NK-92 (cell line): ENCODE measurements around the gene SAXO2.
"Not testable (repeated sequence)": the region's sequence is repeated elsewhere in the genome, so short reads cannot be mapped to it uniquely, and the experiment has no call there.

Source experiments
- DNase-seq: peaks from one replicate; lab custom pipeline; 2025; ENCODE audit not compliant: unreplicated experiment; lab: John Stamatoyannopoulos, UW

Gene SAXO2

DNA sequence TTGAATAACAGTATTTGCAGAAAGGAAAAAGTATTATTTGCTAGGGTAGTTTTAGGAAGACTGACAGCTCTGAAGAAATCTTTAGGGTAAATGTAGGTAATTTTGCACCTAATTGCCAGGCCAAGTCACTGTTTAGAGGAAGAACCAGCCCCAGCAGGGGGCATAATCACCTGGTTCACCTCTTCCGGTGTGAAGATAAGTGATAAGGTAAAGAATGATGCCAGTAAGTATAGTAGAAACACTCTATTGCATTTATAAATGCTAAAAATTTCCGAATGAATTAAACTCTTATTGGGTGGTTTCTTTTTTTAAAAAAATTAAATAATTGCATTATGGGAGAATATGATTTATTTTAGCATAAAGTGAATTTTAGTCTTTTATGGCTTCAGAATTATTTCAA is 21.8 kb downstream of the SAXO2 start:
- not testable (repeated sequence) for DNase-seq

DNA sequence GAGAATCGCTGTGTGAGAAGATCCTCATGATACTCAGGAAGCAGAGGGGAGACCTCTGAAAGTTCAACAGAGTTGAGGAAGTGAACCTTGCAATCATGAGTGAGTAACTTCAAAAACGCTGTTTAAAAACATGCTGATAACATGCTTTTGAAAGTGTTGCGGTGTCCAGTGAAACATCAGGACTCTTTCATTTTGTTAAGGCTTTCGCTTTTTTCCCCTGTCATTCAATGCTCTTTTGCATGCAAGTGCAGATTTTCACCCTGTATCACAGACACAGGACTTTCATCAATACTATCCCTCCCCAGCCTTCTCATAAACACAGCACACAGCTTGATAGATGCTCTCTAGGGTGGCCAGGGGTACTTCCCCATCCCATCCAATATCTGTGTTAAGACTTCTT is 23.9 kb downstream of the SAXO2 start:
- not testable (repeated sequence) for DNase-seq

DNA sequence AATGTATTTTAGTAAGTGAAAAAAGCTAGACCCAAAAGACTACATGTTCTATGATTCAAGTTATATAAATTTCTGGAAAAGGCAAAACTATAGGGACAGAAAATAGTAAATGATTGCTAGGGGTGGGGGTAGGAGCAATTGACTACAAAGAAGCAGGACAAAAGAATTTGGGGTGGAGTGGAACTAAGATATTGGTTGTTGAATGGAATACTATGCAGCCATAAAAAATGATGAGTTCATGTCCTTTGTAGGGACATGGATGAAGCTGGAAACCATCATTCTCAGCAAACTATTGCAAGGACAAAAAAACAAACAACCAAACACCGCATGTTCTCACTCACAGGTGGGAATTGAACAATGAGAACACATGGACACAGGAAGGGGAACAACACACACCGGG is 25.6 kb downstream of the SAXO2 start:
- DNase-seq = not testable (repeated sequence)

DNA sequence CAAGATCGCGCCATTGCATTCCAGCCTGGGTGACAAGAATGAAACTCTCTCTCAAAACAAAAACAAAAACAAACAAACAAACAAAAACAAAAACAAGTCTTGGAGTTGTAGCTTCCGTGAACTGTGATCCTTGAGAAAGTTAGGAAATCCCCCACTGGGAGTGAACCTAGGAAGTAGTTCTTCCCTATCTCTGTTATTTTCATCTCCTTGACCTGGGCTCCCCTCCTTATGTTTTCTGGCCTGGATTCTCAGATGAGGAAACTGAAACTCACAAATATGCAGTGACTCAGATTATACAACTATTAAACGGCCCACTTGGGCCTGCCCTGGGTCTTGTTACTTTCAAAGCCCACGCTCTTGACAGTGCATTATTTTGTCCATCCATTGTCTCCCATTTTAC is 29.7 kb downstream of the SAXO2 start:
- no peak for DNase-seq

DNA sequence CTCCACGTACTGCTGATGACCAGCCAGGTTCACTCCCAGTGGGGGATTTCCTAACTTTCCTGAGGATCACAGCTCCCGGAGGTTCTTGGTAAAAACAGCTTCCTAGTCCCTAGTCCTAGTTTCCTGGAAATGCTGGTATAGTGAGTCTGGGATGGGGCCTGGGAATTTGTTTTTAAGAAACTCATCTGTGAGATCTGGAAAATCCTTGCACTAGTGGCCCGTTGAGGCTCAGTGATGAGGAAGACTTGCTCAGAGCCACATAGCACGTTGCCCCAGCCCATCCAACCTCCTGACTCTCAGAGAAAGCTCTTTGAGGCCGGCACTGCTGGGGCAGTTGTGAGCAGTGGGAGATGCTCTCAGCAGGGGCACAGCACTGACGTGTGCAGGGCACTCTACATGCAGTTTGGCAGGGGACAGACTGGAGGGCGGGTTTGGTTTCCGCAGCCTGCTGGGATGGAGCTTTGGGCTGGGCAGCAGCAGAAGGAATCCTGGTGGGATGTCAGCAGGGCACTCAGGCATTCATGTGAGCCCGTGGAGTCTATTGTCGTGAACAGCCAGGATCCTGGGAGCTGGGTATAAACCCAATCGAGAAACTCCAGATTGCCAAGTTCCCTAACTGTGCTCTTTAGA is 31.6 kb downstream of the SAXO2 start:
- no peak for DNase-seq

DNA sequence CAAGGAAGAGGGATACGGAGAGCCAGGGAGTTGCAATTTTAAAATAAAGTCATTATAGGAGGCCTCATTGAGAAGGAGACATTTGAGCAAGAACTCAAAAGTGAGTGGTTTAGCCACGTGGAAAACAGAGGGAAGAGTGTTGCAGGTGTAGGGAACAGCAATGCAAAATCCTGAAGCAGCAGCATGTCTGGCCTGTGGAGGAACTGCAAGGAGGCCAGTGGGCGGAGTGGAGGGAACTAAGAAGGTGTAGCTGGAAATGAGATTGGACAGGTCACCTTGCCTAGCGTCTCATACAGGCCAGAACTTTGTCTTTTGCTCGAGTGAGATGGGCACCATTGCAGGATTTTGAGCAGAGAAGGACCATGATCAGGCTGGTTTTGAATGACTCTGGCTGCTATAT is 34.9 kb downstream of the SAXO2 start:
- DNase-seq = no peak

DNA sequence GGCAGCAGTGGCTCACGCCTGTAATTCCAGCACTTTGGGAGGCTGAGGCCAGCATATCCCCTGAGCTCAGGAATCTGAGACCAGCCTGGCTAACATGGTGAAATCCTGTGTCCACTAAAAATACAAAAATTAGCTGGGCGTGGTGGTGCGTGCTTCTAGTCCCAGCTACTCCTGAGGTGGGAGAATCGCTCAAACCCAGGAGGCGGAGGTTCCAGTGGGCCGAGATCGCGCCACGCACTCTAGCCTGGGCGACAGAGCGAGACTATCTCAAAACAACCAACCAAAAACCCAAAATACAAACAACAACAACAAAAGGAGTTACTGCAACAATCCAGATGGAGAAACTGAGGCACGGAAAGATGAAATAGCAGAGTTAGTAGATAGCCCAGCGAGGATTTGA is 35.4 kb downstream of the SAXO2 start:
- DNase-seq = no peak

DNA sequence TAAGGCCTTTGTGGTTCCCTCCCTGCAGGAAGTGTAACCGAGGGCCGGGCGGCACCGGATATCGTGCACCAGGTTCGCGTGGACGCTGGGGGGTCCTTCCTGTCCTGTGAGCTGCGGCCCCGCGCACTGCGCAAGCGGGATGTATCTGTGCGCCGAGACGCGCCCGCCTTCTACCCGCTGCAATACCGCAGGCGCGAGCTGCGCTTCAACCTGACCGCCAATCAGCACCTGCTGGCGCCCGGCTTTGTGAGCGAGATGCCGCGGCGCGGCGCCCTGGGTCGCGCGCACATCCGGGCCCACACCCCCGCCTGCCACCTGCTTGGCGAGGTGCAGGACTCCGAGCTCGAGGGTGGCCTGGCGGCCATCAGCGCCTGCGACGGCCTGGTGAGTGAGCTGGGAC is 35.9 kb downstream of the SAXO2 start:
- DNase-seq = no peak

DNA sequence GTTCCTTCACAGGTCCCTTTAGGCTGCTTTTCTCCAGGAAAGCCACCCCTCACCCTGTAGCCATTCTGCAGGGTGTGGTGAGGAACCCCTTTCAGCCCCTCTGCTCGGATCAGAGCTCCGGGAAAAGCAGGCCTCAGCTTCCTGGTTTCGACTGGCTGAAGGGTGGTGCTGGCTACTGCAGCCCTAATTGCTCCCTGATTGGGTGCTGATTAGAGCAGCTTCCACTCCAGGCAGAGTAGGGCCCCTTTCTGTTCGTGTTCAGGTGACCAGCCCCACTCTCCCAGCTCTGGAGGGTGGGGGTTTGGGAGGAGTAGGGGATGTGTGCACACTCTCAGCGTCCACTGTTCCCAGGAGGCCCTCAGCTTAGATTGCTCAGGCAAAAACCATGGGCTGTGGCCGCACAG is 36.9 kb downstream of the SAXO2 start:
- not testable (repeated sequence) for DNase-seq

DNA sequence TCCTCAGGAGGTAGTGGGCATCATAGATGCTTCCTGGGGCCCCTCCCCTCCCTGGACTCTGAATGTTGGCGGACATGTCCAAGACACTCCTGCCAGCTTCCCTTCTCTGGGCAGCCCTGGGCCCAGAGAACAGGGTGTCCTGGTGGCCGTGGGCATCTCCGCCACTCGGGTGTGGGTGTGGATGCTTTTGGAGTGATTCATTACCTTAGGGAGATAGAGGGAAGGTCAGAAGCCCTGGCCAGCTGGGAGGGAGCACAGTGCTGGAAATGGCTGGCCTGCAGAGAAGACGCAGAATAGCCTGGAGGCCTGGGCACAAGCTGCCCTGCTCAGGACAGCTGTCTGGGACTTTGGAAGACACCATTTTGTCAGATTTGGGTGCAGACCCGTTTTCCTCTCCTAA is 37.7 kb downstream of the SAXO2 start:
- DNase-seq = not testable (repeated sequence)

DNA sequence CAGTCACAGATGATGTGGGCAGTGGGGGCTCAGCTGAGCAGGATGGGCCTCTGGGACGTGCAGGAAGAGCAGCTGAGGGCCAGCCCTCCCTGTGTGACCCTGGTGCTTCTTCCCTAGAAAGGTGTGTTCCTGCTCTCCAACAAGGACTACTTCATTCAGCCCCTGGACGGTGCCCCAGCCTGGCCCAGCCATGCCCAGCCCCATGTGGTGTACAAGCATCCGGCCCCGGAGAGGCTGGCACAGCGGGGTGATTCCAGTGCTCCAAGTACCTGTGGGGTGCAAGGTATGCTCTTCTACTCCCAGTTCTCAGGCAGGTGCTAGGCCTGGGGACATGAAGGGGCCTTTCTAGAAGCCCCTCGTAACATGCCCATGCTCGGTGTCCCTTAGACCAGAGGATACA is 38.3 kb downstream of the SAXO2 start:
- DNase-seq = no peak

DNA sequence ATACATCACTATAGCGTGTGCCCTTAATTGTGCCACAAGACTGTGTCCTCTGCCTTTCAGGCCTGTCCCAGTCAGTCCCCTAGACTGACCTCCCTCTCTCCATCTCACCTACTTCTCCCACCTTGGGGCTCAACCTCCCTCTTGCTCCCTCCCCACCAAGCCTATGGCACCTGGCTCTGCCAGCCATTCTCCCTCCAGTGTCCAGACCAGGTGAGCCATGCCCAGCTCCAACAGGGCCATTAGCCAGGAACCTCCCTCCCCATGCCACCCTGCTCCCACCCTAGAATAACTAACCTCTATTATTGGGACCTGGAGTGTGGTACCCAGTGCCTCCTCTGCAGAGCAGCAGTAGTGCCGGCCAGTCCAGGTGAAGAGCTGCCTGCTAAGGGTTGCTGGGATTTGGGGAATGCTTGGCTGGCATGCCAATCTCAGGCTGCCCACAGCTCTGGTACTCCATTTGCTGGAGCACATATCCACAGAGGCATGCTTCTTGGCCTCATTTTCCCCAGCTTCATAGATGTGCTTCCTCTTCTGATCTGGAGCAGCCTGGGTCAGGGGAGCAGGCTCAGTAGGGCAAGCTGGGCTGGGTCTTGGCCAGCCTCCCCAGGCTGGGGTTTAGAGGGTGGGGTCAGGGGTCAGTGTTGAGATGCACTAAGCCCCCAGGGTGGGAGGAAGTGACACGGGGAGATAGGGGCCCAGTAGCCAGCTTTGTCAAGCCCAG is 38.8 kb downstream of the SAXO2 start:
- no peak for DNase-seq

DNA sequence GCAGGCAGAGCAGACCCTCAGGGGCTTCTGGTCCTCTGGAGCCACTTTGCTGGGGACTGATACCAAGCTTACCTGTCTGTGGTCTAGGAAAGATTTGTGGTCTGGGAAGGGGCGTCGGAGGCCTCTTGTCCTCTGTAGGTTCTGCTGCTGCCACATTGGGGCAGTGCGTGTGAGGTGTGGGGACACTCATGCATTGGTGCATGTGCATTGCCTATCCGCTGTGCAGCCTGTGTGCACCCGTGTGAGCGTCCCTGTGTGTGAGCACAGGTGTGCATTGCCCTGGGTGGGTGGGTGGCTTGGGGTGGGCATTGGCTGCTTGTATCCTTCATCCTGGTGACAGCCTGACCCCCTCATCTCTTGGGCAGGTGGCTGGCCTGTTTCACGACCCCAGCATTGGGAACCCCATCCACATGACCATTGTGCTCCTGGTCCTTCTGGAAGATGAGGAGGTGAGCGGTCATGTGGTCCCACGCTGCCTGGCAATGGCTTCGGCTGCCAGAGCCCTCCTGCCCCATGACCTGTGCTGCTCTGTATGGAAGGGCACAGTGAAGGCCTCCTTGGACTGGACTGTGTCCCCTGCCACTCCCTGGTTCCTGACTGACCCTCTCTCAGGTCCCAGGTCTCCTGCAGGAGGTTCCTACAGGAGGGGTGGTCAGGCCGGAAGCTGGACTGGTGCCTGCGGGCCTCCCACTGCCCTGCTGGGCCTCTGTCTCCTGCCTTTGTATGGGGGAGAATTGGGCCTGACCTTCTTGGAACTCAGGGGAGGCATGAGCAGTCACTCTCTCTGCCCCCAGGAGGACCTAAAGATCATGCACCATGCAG is 41.5 kb downstream of the SAXO2 start:
- DNase-seq = no peak

DNA sequence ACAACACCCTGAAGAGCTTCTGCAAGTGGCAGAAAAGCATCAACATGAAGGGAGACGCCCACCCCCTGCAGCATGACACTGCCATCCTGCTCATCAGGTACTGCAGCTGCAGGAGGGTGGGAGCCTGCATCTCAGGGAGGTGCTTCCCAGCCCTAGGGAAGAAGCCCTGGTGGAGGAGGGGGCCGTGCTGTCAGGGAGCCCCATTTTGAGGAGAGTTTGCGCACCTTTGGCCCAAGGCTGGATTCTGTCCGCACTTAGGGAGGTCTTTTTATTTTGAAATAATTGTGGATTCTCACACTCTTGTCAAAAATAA is 42.1 kb downstream of the SAXO2 start:
- no peak for DNase-seq

DNA sequence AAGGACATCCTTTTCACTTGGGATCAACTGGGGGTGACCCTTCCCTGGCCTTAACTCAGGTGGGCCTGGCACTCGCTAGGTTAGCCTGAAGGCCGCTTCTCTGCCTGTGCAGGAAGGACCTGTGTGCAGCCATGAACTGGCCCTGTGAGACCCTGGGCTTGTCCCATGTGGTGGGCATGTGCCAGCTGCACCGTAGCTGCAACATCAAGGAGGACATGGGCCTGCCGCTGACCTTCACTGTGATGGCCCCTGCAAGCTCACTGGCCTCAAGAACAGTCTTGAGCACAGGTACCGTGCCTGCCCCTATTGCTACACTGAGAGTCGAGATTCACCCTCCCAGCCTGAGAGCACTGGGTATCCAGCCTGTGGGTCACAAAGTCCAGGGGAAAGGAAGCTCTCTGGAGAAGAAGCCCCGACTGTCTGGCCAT is 43.0 kb downstream of the SAXO2 start:
- no peak for DNase-seq

DNA sequence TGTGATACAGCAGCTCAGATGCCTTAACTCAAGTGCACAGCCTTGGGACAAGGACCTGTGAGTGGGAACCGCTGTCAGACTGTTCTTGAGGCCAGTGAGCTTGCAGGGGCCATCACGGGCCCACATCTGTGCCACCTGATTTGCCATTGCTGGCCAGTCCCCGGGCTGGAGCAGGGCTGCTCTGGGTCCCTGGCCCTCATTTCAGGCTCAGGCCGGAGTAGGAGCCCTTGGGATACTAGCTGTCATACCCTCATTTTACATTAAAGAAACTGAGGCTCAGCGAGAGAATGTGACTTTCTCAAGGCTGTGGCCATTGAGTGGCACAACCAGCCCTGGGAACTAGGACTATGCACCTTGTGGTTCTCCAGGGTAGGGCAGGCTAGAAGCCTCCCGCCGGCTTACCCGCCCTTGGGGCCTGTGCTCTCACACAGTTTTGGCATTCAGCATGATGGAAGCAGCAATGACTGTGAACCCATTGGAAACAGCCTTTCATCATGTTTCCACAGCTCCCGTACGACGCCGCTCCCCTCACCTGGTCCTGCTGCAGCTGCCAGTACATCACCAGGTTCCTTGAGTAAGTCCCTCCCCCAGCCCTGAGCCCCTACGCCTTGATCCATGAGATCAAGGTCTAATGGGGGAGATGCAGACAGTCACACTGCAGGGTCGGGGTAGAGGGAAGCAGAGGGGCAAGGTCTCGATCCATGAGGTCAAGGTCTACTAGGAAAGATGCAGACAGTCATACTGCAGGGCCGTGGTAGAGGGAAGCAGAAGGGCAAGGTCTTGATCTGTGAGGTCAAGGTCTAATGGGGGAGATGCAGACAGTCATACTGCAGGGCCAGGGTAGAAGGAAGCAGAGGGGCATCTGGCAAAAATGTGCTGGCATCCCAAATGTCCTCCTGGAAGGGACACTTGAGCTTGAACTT is 44.4 kb downstream of the SAXO2 start:
- no peak for DNase-seq

DNA sequence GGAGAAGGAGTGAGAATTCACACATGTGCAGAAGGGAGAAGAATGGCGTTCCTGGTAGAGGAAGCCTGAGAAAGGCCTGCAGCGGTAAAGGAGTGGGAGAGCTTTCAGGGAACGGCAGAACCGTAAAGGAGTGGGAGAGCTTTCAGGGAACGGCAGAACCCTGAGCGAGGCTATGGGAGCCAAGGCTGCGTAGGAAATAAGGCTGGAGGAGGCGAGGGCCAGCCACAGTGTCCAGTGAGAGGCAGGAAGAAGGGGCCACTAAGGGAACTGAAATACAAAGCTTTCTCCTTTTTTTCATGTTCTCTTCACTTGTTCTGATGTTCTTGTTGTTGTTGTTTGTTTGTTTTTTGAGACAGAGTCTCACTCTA is 45.1 kb downstream of the SAXO2 start:
- no peak for DNase-seq

DNA sequence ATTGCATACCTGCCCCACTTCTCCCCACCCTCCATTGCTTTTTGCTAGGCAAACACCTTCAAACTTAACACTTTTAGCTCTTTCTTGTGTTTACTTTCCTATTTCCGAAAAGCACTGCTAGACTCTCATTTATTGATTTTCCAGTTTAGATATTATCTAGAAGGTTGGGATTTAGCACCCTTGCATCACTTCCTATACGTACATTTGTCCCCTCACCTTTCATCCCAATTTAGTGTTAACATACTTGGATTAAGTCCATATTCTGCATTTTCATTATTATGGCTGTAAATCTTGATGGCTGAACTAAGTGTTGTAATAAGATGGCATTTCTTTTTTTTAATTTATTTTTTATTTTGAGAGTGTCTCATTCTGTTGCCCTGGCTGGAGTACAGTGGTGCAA is 47.2 kb downstream of the SAXO2 start:
- no peak for DNase-seq

DNA sequence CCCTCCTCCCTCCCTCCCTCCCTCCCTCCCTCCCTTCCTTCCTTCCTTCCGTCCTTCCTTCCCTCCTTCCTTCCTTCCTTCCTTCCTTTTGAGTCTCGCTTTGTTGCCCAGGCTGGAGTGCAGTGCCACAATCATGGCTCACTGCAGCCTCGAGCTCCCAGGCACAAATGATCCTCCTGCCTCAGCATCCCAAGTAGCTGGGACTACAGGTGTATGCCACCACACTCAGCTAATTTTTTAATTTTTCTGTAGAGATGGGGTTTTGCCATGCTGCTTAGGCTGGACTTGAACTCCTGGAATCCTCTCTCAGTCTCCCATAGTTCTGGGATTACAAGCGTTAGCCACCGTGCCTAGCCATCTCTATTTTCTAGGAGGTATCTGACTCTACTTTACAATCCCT is 48.7 kb downstream of the SAXO2 start:
- not testable (repeated sequence) for DNase-seq

DNA sequence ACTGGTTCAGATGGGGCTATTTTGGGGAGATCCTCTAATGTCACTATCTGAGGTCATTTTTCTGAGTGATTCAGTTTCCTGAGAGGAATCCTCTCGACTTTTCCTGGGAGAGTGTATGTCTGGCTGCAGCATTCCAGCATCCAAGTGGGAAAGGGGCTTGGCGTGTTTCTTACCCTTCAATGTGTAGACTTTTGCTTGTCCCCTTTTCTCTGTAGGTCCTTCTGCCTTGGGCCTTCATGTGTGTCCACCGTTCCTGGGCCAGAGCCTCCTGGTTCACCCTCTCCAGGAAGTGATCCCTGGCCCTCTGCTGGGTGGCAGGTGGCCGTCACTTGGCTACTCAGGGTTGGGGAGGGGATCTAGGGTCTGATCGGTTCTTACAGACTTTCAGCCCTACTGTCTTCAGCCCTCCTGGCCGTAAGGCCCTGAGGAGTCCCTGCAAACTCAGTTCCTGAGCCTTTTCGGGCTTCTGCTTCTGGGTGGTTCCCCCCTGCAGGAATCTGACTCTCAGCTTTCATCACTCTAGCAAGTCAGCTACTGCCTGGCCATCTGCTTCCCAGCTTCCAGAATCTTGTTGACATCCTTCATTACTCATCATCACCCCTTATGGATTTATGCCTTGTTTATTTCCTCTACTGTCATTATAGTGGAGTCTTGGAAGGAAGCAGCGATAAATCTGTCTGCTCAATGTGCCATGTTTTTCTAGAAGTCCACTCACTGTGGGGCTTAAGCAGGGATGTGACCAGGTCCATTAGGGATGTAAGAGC is 50.1 kb downstream of the SAXO2 start:
- no peak for DNase-seq

DNA sequence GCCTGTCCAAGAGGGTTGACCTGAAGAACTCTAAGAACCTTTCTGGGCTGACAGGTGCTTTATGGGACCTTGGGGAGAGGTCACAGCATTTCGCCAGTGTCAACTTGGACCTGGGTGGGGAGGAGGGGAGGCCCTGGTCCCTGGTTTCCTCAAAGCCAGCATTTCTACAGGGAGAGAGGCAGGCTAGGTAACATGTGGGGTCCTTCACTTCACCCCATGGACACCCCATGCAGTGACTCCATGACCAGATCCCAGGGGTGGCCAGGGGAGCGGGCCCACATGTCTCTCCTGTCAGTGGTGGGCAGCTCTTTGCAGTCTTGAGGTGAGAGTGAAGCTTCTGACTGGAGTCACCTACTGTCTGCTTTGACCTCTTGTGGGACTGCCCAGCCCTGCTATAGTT is 50.8 kb downstream of the SAXO2 start:
- DNase-seq = no peak
